GM20431 (cell line): ENCODE results near the gene SEL1L2.

ENCODE experiments used
- in situ Hi-C: fragments of 300-500 bp; cut with MseI, MboI; formaldehyde crosslinking; loops from one replicate; pipeline ENCODE4 v1.15.0; 2020; ENCODE audit warnings: low sequenced_read_pairs; ENCODE audit not compliant: unreplicated experiment

The SEL1L2 gene

DNA sequence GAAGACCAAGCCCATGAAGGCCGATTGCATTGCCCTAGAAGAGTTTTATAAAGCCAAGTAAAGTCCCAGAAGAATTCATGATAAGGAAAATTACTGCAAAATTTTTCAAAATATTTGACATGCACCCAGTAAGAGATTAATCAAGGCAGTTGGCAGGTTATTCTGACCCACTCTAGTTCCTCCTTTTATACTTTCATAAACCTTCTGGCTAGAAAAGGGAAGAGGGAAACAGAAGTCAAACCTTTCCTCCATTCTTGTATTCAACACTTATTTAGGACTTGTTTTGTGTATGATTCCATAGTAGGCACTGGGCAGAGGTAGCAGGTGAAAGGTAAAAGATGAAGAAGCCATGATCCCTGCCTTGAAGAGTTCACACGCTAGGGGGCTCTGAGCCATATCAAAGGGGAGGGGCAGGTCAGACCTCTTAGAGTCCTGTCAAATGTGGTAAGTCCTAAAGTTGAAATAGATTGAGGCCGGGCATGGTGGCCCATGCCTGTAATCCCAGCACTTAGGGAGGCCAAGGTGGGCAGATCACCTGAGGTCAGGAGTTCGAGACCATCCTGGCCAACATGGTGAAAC, 120.2 kb downstream of the SEL1L2 start:
- in situ Hi-C loops, result no loop called here

DNA sequence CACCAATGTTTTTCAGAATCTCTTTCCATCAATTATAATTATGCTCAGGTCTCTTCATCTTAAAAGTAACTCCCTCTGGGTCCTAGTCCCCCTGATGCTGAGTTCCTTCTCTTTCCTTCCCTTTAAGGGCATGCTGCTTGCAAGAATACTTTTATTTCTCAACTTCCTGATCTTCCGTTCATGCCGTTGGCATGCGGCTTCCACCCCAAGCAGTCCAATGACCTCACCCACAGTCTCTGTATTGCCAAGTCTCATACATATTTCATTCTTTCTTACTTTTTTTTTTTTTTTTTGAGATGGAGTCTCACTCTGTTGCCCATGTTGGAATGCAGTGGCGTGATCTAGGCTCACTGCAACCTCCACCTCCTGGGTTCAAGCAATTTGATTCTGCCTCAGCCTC, 122.1 kb downstream of the SEL1L2 start:
- in situ Hi-C loops, result no loop called here

DNA sequence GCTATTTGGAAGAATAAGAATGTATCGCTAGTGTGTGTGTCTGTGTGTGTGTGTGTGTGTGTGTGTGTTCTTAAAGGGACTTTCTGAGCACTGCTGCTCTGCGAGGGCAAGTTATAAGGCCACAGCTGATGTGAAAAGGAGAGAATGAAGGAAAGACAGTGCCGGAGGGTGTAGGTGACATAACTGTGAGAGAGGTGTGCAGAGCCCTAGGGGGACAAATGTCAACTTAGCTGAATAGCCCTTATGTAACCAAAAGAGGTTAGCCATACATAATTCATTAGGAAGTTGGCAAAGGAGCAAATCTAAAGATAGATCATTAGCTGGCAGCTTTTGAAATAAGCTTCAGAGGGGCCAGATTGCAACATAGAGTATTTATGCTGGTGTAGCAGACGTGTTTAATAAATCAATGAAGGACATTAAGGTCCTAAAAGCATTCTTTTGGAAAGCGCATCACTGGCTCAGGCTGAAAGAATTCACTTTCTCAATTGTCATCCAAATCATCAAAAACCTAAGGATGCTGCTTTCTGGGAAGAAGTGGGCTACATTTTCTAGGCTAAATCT, 124.5 kb downstream of the SEL1L2 start:
- in situ Hi-C loops, result no loop called here

DNA sequence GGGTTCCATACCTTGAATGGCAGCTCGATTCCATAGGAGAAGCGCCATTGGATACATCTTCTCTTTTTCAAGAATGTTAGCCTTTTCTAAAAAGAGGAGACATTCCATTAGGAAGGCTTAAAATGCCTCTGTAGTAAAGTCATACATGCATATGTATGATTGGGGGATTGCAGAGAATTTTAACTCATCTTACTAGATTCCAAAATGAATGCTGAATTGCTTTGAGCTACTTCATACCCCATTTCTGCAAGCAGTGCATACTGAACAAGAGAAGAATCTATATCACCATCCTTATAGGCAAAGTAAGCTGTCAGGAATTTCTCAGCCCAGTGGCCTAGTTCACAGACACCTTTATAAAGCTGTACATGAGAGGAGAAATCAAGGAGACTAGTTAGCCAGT, 125.3 kb downstream of the SEL1L2 start:
- in situ Hi-C loops, result no loop called here

DNA sequence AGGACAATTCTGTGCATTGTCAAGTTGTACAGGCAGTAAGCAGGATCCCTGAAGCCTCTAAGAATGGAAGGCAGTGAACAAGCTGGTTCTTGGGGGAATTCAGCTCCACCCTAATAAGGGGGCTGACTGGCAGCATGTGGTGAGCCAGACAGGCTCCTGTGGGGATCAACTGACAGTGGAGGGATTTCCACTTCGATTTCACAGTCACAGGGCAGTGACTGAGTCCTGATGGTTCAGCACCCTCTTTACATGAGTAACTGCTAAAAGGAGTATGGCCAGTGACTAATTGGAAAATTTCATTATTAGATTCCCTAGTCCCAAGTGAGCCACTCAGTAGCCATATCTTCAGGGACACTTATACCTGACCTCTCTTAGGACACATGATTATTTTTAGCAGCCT, 127.2 kb downstream of the SEL1L2 start:
- in situ Hi-C loops, result no loop called here

- in situ Hi-C loops, result no loop called here
Observed at GRCh38 chr20:13862245-13862644, 128.2 kb downstream of the SEL1L2 start.

GRCh38 chr20:13858871-13859270, 131.5 kb downstream of the SEL1L2 start:
- in situ Hi-C loops, result no loop called here

- in situ Hi-C loops, result no loop called here
Observed at GRCh38 chr20:13858439-13858838, 132.0 kb downstream of the SEL1L2 start.

GRCh38 chr20:13857961-13858360, 132.5 kb downstream of the SEL1L2 start:
- in situ Hi-C loops, result no loop called here

DNA sequence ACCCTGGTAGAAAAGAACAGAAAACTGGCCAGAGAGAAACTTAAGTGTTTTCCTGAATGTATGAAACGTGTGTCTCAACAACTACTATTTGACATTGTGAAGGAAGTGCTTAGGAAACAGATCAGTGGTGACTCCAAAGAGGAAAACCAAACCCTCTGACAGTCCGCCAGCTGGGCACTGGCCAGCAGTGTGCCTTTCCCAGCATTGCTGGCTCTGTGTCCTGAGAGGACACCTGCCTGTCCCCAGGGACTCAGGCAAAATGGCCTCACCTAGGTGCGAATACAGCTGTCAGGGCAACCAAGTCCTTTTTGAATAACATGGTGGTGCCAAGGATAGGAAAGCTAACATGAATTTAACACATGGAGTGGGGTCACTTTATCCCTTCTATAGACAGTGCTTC, 133.1 kb downstream of the SEL1L2 start:
- in situ Hi-C loops, result no loop called here

- in situ Hi-C loops, result no loop called here
Observed at GRCh38 chr20:13856354-13856753, 134.1 kb downstream of the SEL1L2 start.

- in situ Hi-C loops, result no loop called here
Observed at GRCh38 chr20:13855613-13856012, 134.8 kb downstream of the SEL1L2 start.

- in situ Hi-C loops, result no loop called here
Observed at GRCh38 chr20:13852306-13852705, 138.1 kb downstream of the SEL1L2 start.

DNA sequence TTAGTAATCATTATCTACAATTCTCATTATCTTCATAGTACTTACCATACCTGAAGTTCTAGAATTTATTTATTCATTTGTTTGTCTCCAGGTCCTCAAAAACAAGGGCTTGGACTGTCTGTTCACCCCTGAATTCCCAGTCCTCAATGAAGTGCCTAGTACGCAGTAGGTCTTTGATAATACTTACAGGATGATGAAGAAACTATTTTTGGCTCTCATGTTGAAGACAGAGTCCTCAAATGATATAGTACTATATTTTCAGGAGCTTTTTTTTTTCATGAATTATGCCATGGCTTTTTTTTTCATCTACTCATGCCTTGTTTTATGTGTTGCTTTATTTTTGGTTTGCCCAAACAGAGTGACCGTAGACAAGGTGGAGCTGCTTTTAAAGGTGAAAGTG, 139.1 kb downstream of the SEL1L2 start:
- in situ Hi-C loops, result no loop called here

GRCh38 chr20:13844296-13844695, 146.1 kb downstream of the SEL1L2 start:
- in situ Hi-C loops, result no loop called here

GRCh38 chr20:13841206-13841605, 149.2 kb downstream of the SEL1L2 start:
- in situ Hi-C loops, result no loop called here

DNA sequence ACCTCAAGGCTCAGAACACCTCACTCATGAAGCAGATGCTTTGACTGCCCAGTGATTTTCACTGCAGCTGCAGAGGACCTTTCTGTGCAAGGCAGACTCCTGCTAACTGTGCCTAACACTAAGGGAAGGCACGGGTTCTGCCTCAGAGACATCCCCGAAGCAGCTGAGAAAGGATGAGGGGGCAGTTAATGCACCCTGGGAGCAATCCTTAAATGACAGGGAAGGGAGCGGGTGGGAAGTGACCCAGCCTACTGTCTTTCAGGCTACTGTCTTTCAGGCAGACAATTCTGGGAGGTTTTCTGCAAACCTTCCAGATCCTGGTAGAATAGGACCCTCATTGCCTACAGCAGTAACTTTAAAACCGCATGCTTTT, 150.3 kb downstream of the SEL1L2 start:
- in situ Hi-C loops, result no loop called here

GRCh38 chr20:13839421-13840092, 150.9 kb downstream of the SEL1L2 start:
- in situ Hi-C loops, result no loop called here

GRCh38 chr20:13838664-13839063, 151.8 kb downstream of the SEL1L2 start:
- in situ Hi-C loops, result no loop called here

DNA sequence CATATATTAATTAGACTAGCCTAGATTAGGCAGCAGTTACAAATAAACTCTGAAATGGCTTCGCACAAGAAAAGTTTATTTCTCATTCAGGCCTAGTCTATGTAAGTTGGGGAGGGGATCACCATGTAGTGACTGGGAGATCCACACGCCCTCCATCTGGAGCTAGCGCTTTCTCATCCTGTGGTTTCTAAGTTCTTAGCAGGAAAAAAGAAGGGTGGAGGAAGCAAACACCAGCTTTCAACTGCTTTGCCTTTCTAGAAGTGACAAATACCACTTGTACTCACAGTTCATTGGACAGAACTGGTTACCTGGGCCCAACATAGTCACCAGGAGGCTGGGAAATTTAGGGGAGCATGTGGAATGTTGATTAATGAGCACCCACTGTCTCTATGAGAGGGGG, 158.9 kb downstream of the SEL1L2 start:
- in situ Hi-C loops, result no loop called here

- in situ Hi-C loops, result loop anchor here (10.0 kb wide), 1 partner anchor 229 kb away; no protein-coding TSS in a partner anchor
Observed at GRCh38 chr20:13825465-13825864, 164.9 kb downstream of the SEL1L2 start.

- in situ Hi-C loops, result loop anchor here (10.0 kb wide), 1 partner anchor 230 kb away; no protein-coding TSS in a partner anchor
Observed at GRCh38 chr20:13824459-13824858, 166.0 kb downstream of the SEL1L2 start.
